SK-N-SH treated with all-trans-retinoic acid at 6 μM for 48 hours (cell line): Measurements from ENCODE around the gene SEMA6B.

ENCODE experiments used
- CSDC2 ChIP-seq: fragments of 250-450 bp; sonication (Bioruptor Pico); IDR thresholded peaks from 2 replicates; pipeline ENCODE4 v1.5.0; 2020; ENCODE audit warnings: mild to moderate bottlenecking, moderate library complexity
- GLIS3 ChIP-seq: fragments of 250-450 bp; sonication (Bioruptor Pico); IDR thresholded peaks from 2 replicates; pipeline ENCODE4 v1.5.0; 2020; ENCODE audit warnings: mild to moderate bottlenecking, moderate library complexity
- PATZ1 ChIP-seq: fragments of 250-450 bp; sonication (Bioruptor Pico); IDR thresholded peaks from 2 replicates; pipeline ENCODE4 v1.8.0; 2020; ENCODE audit warnings: mild to moderate bottlenecking, moderate library complexity, borderline replicate concordance
- RARB ChIP-seq: fragments of 250-450 bp; sonication (Bioruptor Pico); IDR thresholded peaks from 2 replicates; pipeline ENCODE4 v1.8.0; 2021; ENCODE audit warnings: mild to moderate bottlenecking, moderate library complexity
- SNAI2 ChIP-seq: fragments of 250-450 bp; sonication (Bioruptor Pico); IDR thresholded peaks from 2 replicates; pipeline ENCODE4 v1.5.0; 2020; ENCODE audit warnings: mild to moderate bottlenecking, moderate library complexity
- ZC3H10 ChIP-seq: fragments of 250-450 bp; sonication (Bioruptor Pico); IDR thresholded peaks from 2 replicates; pipeline ENCODE4 v1.5.1; 2021; ENCODE audit warnings: mild to moderate bottlenecking, moderate library complexity
- ZFP3 ChIP-seq: fragments of 250-450 bp; sonication (Bioruptor Pico); IDR thresholded peaks from 2 replicates; pipeline ENCODE4 v1.5.0; 2020; ENCODE audit warnings: mild to moderate bottlenecking, moderate library complexity
- ZFP30 ChIP-seq: fragments of 450-650 bp; formaldehyde crosslinking; IDR thresholded peaks from 2 replicates; pipeline ENCODE4 v1.5.0; 2022; ENCODE audit warnings: mild to moderate bottlenecking, moderate library complexity
- ZNF70 ChIP-seq: fragments of 450-650 bp; formaldehyde crosslinking; IDR thresholded peaks from 2 replicates; pipeline ENCODE4 v1.5.0; 2020; ENCODE audit warnings: mild to moderate bottlenecking, moderate library complexity
- ZNF8 ChIP-seq: fragments of 450-650 bp; formaldehyde crosslinking; IDR thresholded peaks from 2 replicates; pipeline ENCODE4 v1.5.0; 2020; ENCODE audit warnings: mild to moderate bottlenecking, moderate library complexity

- no peak for TF ChIP-seq GLIS3 (CRISPR knock-in tag)
- TF ChIP-seq ZNF70 (CRISPR knock-in tag), result no peak
- no peak for TF ChIP-seq ZNF8
- TF ChIP-seq ZFP30 (CRISPR knock-in tag), result no peak
- no peak for TF ChIP-seq CSDC2 (CRISPR knock-in tag)
- no peak for TF ChIP-seq SNAI2
- TF ChIP-seq RARB (CRISPR knock-in tag), result no peak
- no peak for TF ChIP-seq ZC3H10 (CRISPR knock-in tag)
- TF ChIP-seq ZFP3, result no peak
- TF ChIP-seq PATZ1 (CRISPR knock-in tag), result no peak
Observed at GRCh38 chr19:4501691-4502090, 57.8 kb downstream of the SEMA6B start.
